Central memory CD8-positive, alpha-beta T cell (primary cell): ENCODE results near the gene VIL1.

ENCODE experiments used
- ATAC-seq: fragments of 150-1000 bp; cut with Tn5 transposase; replicated peaks from 2 replicates; pipeline ENCODE4 v1.10.0; 2022; ENCODE audit warnings: mild to moderate bottlenecking, moderate FRiP score, moderate number of reproducible peaks; ENCODE audit not compliant: poor library complexity, severe bottlenecking; ENCODE audit errors: extremely low read depth
- DNase-seq, 2 donors: peaks; one replicate each; pipeline ENCODE4 v3.0.0; 2021; ENCODE audit warnings: low spot score in 2 of 2
- H3K27ac Mint-ChIP-seq: one replicate; pipeline ENCODE4 v1.8.0; 2022; ENCODE audit warnings: low read depth, mild to moderate bottlenecking, moderate library complexity, mixed read lengths
- H3K27me3 Mint-ChIP-seq: one replicate; pipeline ENCODE4 v1.8.0; 2022; ENCODE audit warnings: mixed read lengths
- H3K36me3 Mint-ChIP-seq: one replicate; pipeline ENCODE4 v1.8.0; 2022; ENCODE audit warnings: mild to moderate bottlenecking, moderate library complexity, mixed read lengths; ENCODE audit not compliant: insufficient read depth
- H3K4me1 Mint-ChIP-seq: one replicate; pipeline ENCODE4 v1.8.0; 2022; ENCODE audit warnings: mixed read lengths
- H3K4me3 Mint-ChIP-seq: one replicate; pipeline ENCODE4 v1.8.0; 2022; ENCODE audit warnings: mild to moderate bottlenecking, moderate library complexity, mixed read lengths
- H3K9me3 Mint-ChIP-seq: one replicate; pipeline ENCODE4 v1.8.0; 2022; ENCODE audit warnings: mixed read lengths

VIL1 gene

DNA sequence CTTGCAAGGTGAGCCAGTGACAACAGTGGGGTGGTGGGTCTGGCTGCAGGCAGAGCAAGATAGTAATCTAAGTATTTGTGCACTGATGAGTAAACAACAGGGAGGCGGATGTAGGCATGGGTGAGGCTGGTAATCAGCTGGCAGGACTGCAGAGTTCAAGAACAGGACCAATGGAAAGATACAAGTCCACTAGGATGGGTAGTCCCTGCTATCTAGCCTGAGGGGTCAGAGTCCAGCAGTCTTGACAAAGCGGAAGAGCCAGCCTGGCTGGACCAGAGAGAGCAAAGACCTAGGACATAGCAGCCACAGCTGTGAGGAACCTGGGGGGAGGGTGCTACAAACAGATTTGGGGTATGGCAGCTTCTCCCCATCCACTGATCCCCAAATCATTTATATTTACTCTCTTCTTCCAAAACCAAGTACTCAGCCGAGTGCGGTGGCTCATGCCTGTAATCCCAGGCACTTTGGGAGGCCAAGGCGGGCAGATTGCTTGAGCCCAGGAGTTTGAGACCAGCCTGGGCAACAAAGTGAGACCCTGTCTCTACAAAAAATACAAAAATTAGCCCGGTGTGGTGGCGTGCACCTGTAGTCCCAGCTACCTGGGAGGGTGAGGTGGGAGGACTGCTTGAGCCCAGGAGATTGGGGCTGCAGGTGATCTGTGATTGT, 25.9 kb downstream of the VIL1 start:
- no peaks in the 10 kb centered on the region for H3K9me3 Mint-ChIP-seq
- no peak for DNase-seq
- H3K4me3 Mint-ChIP-seq, result no peak overlapping the region
- no peaks in the 10 kb centered on the region for H3K27me3 Mint-ChIP-seq
- H3K36me3 Mint-ChIP-seq, result peaks cover 6% of the 10 kb centered on the region
- no peaks in the 10 kb centered on the region for H3K4me1 Mint-ChIP-seq
- ATAC-seq, result no peak
- H3K27ac Mint-ChIP-seq, result no peak overlapping the region

DNA sequence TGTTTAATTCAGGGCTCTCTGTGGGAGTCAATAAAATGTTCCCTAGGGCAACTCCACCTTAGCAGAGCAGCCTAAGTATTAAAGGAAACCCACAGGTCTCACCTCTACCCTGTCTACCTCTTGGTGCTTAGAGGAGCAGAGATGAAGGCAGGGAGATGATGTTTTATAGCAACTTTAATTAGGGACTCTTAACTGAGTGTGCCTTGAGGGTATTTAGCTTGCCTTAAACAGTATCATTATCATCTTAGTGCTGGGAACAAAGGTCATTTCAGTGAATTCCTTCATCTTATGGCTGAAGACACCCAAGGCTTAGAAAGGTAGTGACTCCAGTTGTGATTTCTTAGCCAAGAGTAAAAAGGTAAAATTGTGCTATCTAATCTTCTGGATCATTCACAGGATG, 26.7 kb downstream of the VIL1 start:
- ATAC-seq (no peak), DNase-seq (no peak)
- H3K4me1 Mint-ChIP-seq, result no peaks in the 10 kb centered on the region
- no peaks in the 10 kb centered on the region for H3K9me3 Mint-ChIP-seq
- peaks cover 6% of the 10 kb centered on the region for H3K36me3 Mint-ChIP-seq
- H3K4me3 Mint-ChIP-seq, result no peak overlapping the region
- no peak overlapping the region for H3K27ac Mint-ChIP-seq
- no peaks in the 10 kb centered on the region for H3K27me3 Mint-ChIP-seq

DNA sequence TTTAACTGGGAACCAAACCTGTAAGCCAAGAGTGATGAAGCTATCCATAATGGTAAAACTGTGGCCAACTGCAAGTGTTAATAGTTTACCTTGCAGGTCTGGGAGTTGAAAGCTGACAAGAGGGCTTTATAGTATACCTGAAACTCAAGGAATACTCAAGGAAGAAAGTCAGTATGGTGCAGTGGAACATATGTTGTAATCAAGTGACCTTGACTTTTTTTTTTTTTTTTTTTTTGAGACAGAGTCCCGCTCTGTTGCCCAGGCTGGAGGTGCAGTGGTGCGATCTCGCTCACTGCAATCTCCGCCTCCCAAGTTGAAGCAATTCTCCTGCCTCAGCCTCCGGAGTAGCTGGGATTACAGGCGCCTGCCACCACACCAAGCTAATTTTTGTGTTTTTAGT, 27.6 kb downstream of the VIL1 start:
- DNase-seq (no peak), ATAC-seq (no peak)
- H3K27ac Mint-ChIP-seq, result no peak overlapping the region
- no peaks in the 10 kb centered on the region for H3K9me3 Mint-ChIP-seq
- no peaks in the 10 kb centered on the region for H3K27me3 Mint-ChIP-seq
- no peak overlapping the region for H3K4me3 Mint-ChIP-seq
- H3K36me3 Mint-ChIP-seq, result peaks cover 6% of the 10 kb centered on the region
- H3K4me1 Mint-ChIP-seq, result no peaks in the 10 kb centered on the region

DNA sequence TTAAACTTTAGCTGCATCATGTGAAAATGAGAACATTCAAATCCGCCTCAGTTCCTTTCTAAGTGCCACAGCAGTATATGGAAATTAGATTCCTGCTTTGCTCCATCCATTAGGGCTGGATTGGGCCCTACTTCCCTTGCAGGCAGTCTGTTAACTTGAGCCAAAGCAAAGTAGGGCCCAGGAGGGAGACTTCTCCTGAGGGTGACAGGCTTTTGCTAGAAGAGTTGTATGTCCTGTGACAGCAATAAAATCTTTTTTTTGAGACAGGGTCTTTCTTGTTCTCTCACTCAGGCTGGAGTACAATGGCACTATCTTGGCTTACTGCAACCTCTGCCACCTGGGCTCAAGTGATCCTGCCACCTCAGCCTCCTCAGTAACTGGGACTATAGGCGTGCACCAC, 28.1 kb downstream of the VIL1 start:
- DNase-seq, result no peak
- no peak for ATAC-seq
- Mint-ChIP-seq H3K36me3 (peaks cover 6% of the 10 kb centered on the region), H3K27ac (no peak overlapping the region), H3K4me3 (no peak overlapping the region), H3K9me3 (no peaks in the 10 kb centered on the region), H3K27me3 (no peaks in the 10 kb centered on the region), H3K4me1 (no peaks in the 10 kb centered on the region)

DNA sequence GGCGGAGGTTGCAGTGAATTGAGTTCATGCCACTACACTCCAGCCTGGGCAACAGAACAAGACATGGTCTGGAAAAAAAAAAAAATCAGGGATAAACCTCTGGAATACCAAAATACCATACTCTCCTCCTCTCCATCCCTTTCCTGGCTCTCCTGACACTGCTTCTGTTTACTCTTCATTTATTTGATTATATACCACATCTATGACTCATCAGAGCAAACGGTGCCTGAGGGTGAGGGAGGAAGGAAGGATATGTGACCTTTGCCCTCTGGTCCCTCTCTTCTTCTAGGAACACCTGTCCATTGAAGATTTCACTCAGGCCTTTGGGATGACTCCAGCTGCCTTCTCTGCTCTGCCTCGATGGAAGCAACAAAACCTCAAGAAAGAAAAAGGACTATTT, 30.0 kb downstream of the VIL1 start:
- DNase-seq (no peak), ATAC-seq (no peak)
- H3K36me3 Mint-ChIP-seq, result peaks cover 11% of the 10 kb centered on the region
- no peaks in the 10 kb centered on the region for H3K4me1 Mint-ChIP-seq
- no peak overlapping the region for H3K4me3 Mint-ChIP-seq
- H3K27ac Mint-ChIP-seq, result no peak overlapping the region
- H3K27me3 Mint-ChIP-seq, result no peaks in the 10 kb centered on the region
- H3K9me3 Mint-ChIP-seq, result no peaks in the 10 kb centered on the region

DNA sequence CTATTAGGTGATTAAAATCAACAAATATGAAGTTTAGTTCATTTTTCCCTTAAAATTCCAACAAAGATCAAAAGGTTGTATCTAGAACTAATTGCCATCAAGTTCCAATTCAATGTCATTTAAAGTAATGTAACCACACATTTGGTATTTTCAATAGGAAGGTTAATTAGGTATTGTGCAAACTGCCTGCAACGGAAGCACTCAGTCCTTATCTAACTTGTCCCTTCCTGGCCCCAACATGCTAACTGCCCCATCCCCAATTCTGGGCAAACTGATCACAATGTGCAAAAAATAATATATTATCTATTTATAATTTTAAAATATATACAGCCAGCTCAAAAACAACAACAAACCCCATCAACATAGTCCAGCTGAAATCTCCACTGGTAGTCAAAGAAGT, 33.2 kb downstream of the VIL1 start:
- peaks cover 10% of the 10 kb centered on the region for H3K9me3 Mint-ChIP-seq
- no peak overlapping the region for H3K27ac Mint-ChIP-seq
- no peak for ATAC-seq
- no peak overlapping the region for H3K4me3 Mint-ChIP-seq
- H3K36me3 Mint-ChIP-seq, result peaks cover 40% of the 10 kb centered on the region
- H3K27me3 Mint-ChIP-seq, result no peaks in the 10 kb centered on the region
- no peak for DNase-seq
- H3K4me1 Mint-ChIP-seq, result no peaks in the 10 kb centered on the region

DNA sequence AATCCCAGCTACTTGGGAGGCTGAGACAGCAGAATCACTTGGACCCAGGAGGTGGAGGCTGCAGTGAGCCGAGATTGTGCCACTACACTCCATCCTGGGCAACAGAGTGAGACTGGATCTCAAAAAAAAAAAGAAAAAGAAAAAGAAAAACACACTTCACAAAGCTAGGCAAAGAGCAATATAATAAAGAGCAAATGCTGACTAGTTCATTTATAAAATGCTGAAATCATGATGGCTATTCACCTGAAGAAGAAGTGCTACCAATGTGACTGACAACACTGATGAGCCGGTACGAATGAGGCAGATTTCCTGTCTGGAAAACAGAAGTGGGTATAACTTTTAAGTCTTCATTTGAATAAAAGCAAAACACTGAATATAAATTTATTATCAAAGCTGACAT, 37.9 kb downstream of the VIL1 start:
- Mint-ChIP-seq H3K27ac (no peak overlapping the region), H3K27me3 (no peaks in the 10 kb centered on the region), H3K4me1 (no peaks in the 10 kb centered on the region), H3K4me3 (no peak overlapping the region), H3K9me3 (peaks cover 10% of the 10 kb centered on the region), H3K36me3 (peaks cover 53% of the 10 kb centered on the region)
- DNase-seq (no peak), ATAC-seq (no peak)

DNA sequence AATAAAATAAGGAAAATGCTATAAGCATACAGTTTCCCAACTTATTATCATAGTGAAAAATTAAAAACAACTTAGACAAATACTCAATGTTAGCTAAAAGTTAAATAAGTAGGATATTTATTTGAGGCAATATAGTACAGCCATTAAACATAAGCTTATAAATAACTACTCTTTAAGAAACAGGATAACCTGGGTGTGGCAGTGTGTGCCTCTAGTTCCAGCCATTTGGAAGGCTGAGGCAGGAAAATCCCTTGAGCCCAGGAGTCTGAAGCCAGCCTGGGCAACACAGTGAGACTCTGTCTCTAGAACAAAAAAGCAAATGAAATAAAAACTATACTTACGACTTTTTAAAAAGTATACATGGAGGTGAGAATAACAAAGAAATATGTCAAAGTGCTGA, 39.7 kb downstream of the VIL1 start:
- ATAC-seq, result no peak
- Mint-ChIP-seq H3K9me3 (peaks cover 10% of the 10 kb centered on the region), H3K36me3 (peaks cover 54% of the 10 kb centered on the region), H3K27ac (no peak overlapping the region), H3K27me3 (no peaks in the 10 kb centered on the region), H3K4me3 (no peak overlapping the region), H3K4me1 (no peaks in the 10 kb centered on the region)
- DNase-seq, result no peak

DNA sequence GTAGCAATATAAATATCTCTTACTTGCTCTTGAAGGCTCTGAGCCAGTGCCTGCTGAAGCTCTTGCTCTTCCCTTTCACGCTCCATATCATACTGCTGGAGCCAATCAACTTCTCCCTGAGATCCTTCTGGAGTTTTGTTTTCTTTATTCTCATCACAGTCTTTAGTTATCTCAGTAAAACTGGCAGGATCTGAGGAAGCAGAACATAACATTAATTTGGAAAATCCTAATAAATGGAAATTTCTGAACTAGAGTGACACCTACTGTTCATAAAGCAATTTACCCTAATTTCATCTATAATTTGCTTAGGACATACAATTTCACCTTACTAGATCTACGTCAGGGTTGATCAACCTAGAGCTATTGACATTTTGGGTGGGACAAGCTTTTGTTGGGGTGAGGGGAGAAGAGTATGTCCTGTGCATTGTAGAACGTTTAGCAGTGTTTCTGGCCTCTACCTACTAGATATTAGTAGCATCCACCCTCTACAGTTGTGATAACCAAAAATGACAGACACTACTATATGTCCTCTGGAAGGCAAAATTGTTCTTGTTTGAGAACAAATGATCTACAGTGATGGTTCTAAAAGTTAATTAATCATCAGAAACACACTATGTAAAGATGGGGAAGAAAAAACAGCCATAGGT, 47.2 kb downstream of the VIL1 start:
- Mint-ChIP-seq H3K4me3 (no peak overlapping the region), H3K27ac (no peak overlapping the region), H3K27me3 (no peaks in the 10 kb centered on the region), H3K36me3 (peaks cover 19% of the 10 kb centered on the region), H3K4me1 (peaks cover 10% of the 10 kb centered on the region), H3K9me3 (no peaks in the 10 kb centered on the region)
- ATAC-seq, result no peak
- no peak for DNase-seq

DNA sequence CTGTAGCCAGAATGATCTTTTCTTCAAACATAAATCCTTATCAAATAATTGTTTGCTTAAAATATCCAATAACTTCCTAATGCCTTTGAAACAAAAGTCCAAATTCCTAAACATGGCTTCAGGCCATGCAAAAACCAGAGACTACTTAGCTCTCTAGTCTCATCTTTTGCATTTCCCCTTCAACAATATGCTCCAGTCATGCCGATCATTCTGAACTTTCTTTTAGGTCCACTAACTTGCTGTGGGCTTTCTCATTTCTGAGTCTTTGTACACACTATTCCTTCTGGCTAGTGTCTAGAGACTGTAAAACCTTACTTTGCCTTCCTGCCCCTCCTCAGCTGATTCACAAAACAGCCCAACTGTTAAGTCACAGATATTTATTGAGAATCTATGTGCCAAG, 51.5 kb downstream of the VIL1 start:
- H3K27me3 Mint-ChIP-seq, result no peaks in the 10 kb centered on the region
- ATAC-seq (no peak), DNase-seq (no peak)
- peaks cover 18% of the 10 kb centered on the region for H3K36me3 Mint-ChIP-seq
- H3K4me3 Mint-ChIP-seq, result no peak overlapping the region
- H3K4me1 Mint-ChIP-seq, result peaks cover 11% of the 10 kb centered on the region
- H3K9me3 Mint-ChIP-seq, result no peaks in the 10 kb centered on the region
- no peak overlapping the region for H3K27ac Mint-ChIP-seq

DNA sequence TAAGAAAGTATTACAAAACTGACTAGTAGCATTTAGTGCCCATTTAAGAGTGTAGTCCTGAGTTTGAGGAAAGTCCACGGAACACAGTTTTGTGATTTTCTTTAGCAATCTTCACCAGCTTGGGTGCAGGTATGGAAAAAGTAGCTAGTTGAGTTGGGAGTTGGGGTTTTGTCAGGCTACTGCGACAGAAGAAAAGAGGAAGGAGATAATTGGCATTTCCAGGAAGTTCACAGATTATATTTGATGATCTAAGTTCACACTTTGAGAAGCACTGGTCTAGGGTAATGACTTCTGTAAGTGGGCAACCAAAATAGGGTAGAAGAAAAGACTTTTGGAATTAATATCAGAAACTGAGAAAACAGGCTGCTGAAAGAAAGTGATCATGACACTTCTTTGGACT, 52.1 kb downstream of the VIL1 start:
- peaks cover 18% of the 10 kb centered on the region for H3K36me3 Mint-ChIP-seq
- ATAC-seq (no peak), DNase-seq (no peak)
- no peaks in the 10 kb centered on the region for H3K27me3 Mint-ChIP-seq
- no peak overlapping the region for H3K4me3 Mint-ChIP-seq
- H3K27ac Mint-ChIP-seq, result no peak overlapping the region
- peaks cover 9% of the 10 kb centered on the region for H3K4me1 Mint-ChIP-seq
- H3K9me3 Mint-ChIP-seq, result no peaks in the 10 kb centered on the region

DNA sequence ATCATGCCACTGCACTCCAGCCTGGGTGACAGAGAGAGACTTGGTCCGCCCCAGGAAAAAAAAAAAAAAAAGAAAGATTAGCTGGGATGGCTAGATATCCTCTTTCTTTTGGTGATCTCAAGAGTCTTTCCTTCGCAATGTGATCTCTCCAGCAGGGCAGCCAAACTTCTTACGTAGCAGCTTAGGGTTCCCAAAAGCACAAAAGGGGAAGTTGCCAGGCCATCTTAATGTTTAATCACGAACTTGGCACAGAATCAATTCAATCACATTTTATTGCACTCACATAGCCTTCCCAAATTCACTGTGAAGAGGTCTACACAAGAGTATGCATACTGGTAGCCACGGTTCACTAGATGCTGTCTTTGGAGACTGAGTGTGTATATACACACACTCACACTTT, 53.1 kb downstream of the VIL1 start:
- DNase-seq (no peak), ATAC-seq (no peak)
- Mint-ChIP-seq H3K27ac (no peak overlapping the region), H3K27me3 (no peaks in the 10 kb centered on the region), H3K9me3 (no peaks in the 10 kb centered on the region), H3K36me3 (peaks cover 23% of the 10 kb centered on the region), H3K4me3 (no peak overlapping the region), H3K4me1 (peaks cover 5% of the 10 kb centered on the region)

DNA sequence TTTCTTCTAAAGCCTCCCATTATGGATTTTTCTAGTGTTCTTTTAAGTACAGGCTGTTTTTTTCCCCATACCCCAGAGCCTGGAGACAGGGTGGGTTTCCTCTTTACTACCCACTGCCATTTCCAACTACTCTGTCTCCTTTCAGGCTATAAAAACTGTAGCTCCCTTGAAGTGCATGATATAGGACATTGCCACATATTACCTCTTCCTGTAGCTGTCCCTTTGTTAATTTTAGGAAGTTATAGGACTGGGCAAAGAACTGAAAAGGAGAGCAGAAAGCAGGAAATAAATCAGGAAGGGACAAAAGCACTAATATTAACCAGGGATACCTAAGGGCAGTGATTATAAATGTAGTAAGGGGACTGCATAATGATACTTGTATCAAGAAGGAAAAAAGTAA, 54.1 kb downstream of the VIL1 start:
- ATAC-seq (no peak), DNase-seq (no peak)
- no peak overlapping the region for H3K4me3 Mint-ChIP-seq
- H3K36me3 Mint-ChIP-seq, result peaks cover 29% of the 10 kb centered on the region
- H3K27me3 Mint-ChIP-seq, result no peaks in the 10 kb centered on the region
- H3K9me3 Mint-ChIP-seq, result no peaks in the 10 kb centered on the region
- H3K4me1 Mint-ChIP-seq, result peaks cover 5% of the 10 kb centered on the region
- H3K27ac Mint-ChIP-seq, result no peak overlapping the region
